Heart right ventricle (tissue), 16 donors: ENCODE measurements around the gene SV2C. TPM values are rescaled to one million over a fixed set of nuclear protein-coding genes. Genes with fewer than 3 reads are reported as not detected.

Source experiments
- ATAC-seq, 8 donors: fragments of 200-7000 bp; cut with Tn5 transposase; one replicate each; pipeline ENCODE4 v1.9.1; 2020; ENCODE audit warnings: mild to moderate bottlenecking in 8 of 8, moderate library complexity in 8 of 8, moderate number of reproducible peaks in 1 of 8
- DNase-seq, 2 donors: peaks; one replicate each; pipeline ENCODE4 v3.0.0-alpha.2; 2020
- H3K27ac ChIP-seq, 10 donors: fragments of 200-600 bp; sonication (generic) in 2 of 10; one replicate each; pipeline versions ENCODE4 v1.5.0 to v1.8.0; 2020 to 2022; ENCODE audit warnings: mild to moderate bottlenecking in 3 of 10
- H3K27me3 ChIP-seq, 7 donors: fragments of 200-600 bp; one replicate each; pipeline ENCODE4 v1.8.0; 2021 to 2022; ENCODE audit warnings: mild to moderate bottlenecking in 2 of 7
- H3K36me3 ChIP-seq, 9 donors: fragments of 200-600 bp; sonication (generic) in 1 of 9; one replicate each; pipeline versions ENCODE4 v1.5.0 to v1.8.0; 2020 to 2022; ENCODE audit warnings: mild to moderate bottlenecking in 2 of 9
- H3K4me1 ChIP-seq, 9 donors: fragments of 200-600 bp; sonication (generic) in 1 of 9; one replicate each; pipeline versions ENCODE4 v1.5.0 to v1.8.0; 2020 to 2022; ENCODE audit warnings: mild to moderate bottlenecking in 4 of 9
- H3K4me3 ChIP-seq, 10 donors: fragments of 200-600 bp; sonication (generic) in 2 of 10; one replicate each; pipeline versions ENCODE4 v1.5.0 to v1.8.0; 2020 to 2022; ENCODE audit warnings: mild to moderate bottlenecking in 7 of 10, moderate library complexity in 2 of 10
- H3K9me3 ChIP-seq, 11 donors: fragments of 200-600 bp in 10 of 11; sonication (generic) in 2 of 11; one replicate each; pipeline versions ENCODE4 v1.5.0 to v1.8.0; 2013 to 2022; ENCODE audit warnings: mild to moderate bottlenecking in 2 of 11, control low read depth in 1 of 11, moderate library complexity in 1 of 11
- CTCF ChIP-seq, 9 donors: fragments of 200-600 bp; sonication (generic) in 2 of 9; IDR thresholded peaks; one replicate each; pipeline versions ENCODE4 v1.5.0 to v1.8.0; 2021 to 2022; ENCODE audit warnings: antibody characterized with exemption in 9 of 9, mild to moderate bottlenecking in 5 of 9, moderate library complexity in 1 of 9
- WGBS, 2 donors: extraction: QIAGEN DNeasy Blood & Tissue Kit; methylation state at CpG; one replicate each; pipeline ENCODE4 v1.1.7; 2013; ENCODE audit warnings: inconsistent platforms in 1 of 2; 5-methylcytosine and 5-hydroxymethylcytosine counted together
- intact Hi-C, 10 donors: fragments of 100-400 bp; cut with DNase I; formaldehyde crosslinking; loops; one replicate each; pipeline versions ENCODE4 v1.11.1 to v1.14.2; 2022
- polyA plus RNA-seq, 2 donors: library from polyadenylated mRNA; stranded (reverse); fragments of 200-250 nt; gene quantifications; one replicate each; pipeline ENCODE4 v1.2.3, GENCODE V29; 2013
- total RNA-seq, 10 donors: library from RNA; stranded (reverse); fragmentation: NEBNext Ultra II Directional in 3 of 10; extraction: Animal tissue kit (Norgen Biotek cat#: 25700) in 3 of 10; gene quantifications; one replicate each; pipeline versions ENCODE4 v1.2.1 to v1.2.4, GENCODE V29; 2021 to 2023
- donor health status: Arrhythmogenic right ventricular cardiomyopathy.
- donor health status: ischemic (EF 13 %, LVEDD 7.1; RV severe dilation, severe dysfunction).
- donor health status: healthy with polysubstance abuse.
- donor health status: DM: no; HTN: yes; CAD: no.
- donor health status: DM: no; HTN: no; CAD: no.
- donor health status: ischemic (EF 25% LVEDD 6.9; RV normal size, moderate dysfunction).
- donor health status: ischemic (EF 25% LVEDD 5.7; RV mildly dilated, moderate dysfunction).
- donor health status: healthy.
- donor health status: DM: yes; HTN: yes; CAD: no.
- donor health status: Ischemic cardiomyopathy.
- donor health status: ischemic (EF 35%, LVEDD 5.7; RV mildly dilated, moderate dysfunction).
- donor health status: nonischemic (EF 11% LVEDD 7.7; RV severe dilation, severe dysfunction).
- donor health status: DM: yes; HTN: yes; CAD: no.
- donor health status: PGD.
- donor health status: ischemic (EF 29% LVEDD 5.4; RV normal size, mild dysfunction).
- donor health status: nonischemic (EF 23%, LVEDD 6.1; RV moderate dilation, normal function).

The SV2C gene
- total and polyA plus RNA-seq, 12 donors, result 0.09 to 1.2 (median 0.24) TPM; not detected in 4

GRCh38 chr5:76225336-76225735 lies 142.2 kb downstream of the SV2C start:
- no peaks in the 10 kb centered on the region for H3K4me1 ChIP-seq
- DNase-seq (no peak), ATAC-seq (no peak)
- no peak overlapping the region for H3K27ac ChIP-seq
- peaks cover 0 to 8% (median 0%) of the 10 kb centered on the region in 7 donors for H3K27me3 ChIP-seq
- WGBS, 2 donors, result 88 to 92% methylated on average over 2 of the region's 2 CpGs
- H3K4me3 ChIP-seq, result no peak overlapping the region
- H3K36me3 ChIP-seq, result no peaks in the 10 kb centered on the region
- H3K9me3 ChIP-seq, result no peaks in the 10 kb centered on the region
- TF ChIP-seq CTCF (IDR thresholded peaks at IDR 0.05), result no peak
- intact Hi-C loops, result no loop called here

GRCh38 chr5:76229900-76230299 lies 146.7 kb downstream of the SV2C start:
- TF ChIP-seq CTCF (IDR thresholded peaks at IDR 0.05), result no peak
- Histone ChIP-seq H3K36me3 (no peaks in the 10 kb centered on the region), H3K4me3 (no peak overlapping the region), H3K27ac (no peak overlapping the region), H3K9me3 (no peaks in the 10 kb centered on the region), H3K27me3 (peaks cover 0 to 8% (median 0%) of the 10 kb centered on the region in 7 donors), H3K4me1 (no peaks in the 10 kb centered on the region)
- intact Hi-C loops, result no loop called here
- 57 to 75% methylated on average over 3 of the region's 3 CpGs for WGBS, 2 donors
- ATAC-seq (no peak), DNase-seq (no peak)

- DNase-seq, result no peak
- intact Hi-C loops, result no loop called here
- H3K27ac ChIP-seq, result no peak overlapping the region
- no peaks in the 10 kb centered on the region for H3K9me3 ChIP-seq
- H3K4me3 ChIP-seq, result no peak overlapping the region
- no peaks in the 10 kb centered on the region for H3K36me3 ChIP-seq
- no peak for TF ChIP-seq CTCF (IDR thresholded peaks at IDR 0.05)
- peaks cover 0 to 8% (median 0%) of the 10 kb centered on the region in 7 donors for H3K27me3 ChIP-seq
- no peak for ATAC-seq
- H3K4me1 ChIP-seq, result no peaks in the 10 kb centered on the region
- 56 to 68% methylated on average over 2 of the region's 2 CpGs for WGBS, 2 donors
These were observed 147.6 kb downstream of the SV2C start for GRCh38 chr5:76230711-76231285.

DNA sequence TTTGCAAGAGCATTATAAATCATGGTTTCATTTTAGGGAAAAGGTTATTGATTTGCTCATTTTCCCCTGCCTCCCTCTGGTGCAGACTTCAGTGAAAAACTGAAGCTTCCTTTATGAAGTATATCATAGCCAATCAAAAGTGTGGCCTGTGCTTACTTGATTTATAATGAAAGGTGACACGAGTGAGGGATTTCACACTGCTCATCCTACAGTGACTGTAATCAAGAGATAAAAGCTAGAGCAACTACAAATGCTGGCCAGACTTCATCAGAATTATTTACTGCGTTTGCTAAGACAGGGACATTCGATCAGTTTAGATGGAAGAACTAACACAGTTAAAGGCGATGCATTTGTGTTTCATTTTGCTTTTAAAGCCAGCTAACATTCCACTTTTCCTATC lies 151.5 kb downstream of the SV2C start:
- DNase-seq, result no peak
- H3K36me3 ChIP-seq, result no peaks in the 10 kb centered on the region
- H3K4me3 ChIP-seq, result no peak overlapping the region
- no peak overlapping the region for H3K27ac ChIP-seq
- ATAC-seq, result no peak
- no peak for TF ChIP-seq CTCF (IDR thresholded peaks at IDR 0.05)
- no peaks in the 10 kb centered on the region for H3K27me3 ChIP-seq
- peaks cover 0 to 7% (median 0%) of the 10 kb centered on the region in 11 donors for H3K9me3 ChIP-seq
- intact Hi-C loops, result no loop called here
- WGBS, 2 donors, result 68 to 73% methylated on average over 4 of the region's 4 CpGs
- H3K4me1 ChIP-seq, result no peaks in the 10 kb centered on the region
